NCI-H2196 (cell line): ENCODE results near the gene SP140L.
"Not testable (repeated sequence)": the region's sequence is repeated elsewhere in the genome, so short reads cannot be mapped to it uniquely, and the experiment has no call there.

Experiments used
- DNase-seq: peaks from one replicate; lab custom pipeline; 2025; ENCODE audit not compliant: unreplicated experiment; lab: John Stamatoyannopoulos, UW

SP140L gene

GRCh38 chr2:230362030-230362691, 35.2 kb downstream of the SP140L start:
- no peak for DNase-seq

GRCh38 chr2:230382108-230382507, 55.1 kb downstream of the SP140L start:
- DNase-seq = no peak

- no peak for DNase-seq
Observed at GRCh38 chr2:230383453-230383852, 56.5 kb downstream of the SP140L start.

- DNase-seq = no peak
Observed at GRCh38 chr2:230384986-230385385, 58.0 kb downstream of the SP140L start.

- DNase-seq = no peak
Observed at GRCh38 chr2:230394301-230394700, 67.3 kb downstream of the SP140L start.

GRCh38 chr2:230398698-230399097, 71.7 kb downstream of the SP140L start:
- not testable (repeated sequence) for DNase-seq

GRCh38 chr2:230400041-230400440, 73.0 kb downstream of the SP140L start:
- DNase-seq = no peak

- no peak for DNase-seq
Observed at GRCh38 chr2:230400454-230400853, 73.5 kb downstream of the SP140L start.

- DNase-seq = not testable (repeated sequence)
Observed at GRCh38 chr2:230401026-230401425, 74.0 kb downstream of the SP140L start.

GRCh38 chr2:230403746-230404145, 76.8 kb downstream of the SP140L start:
- no peak for DNase-seq

- DNase-seq = no peak
Observed at GRCh38 chr2:230405824-230406223, 78.8 kb downstream of the SP140L start.

GRCh38 chr2:230408244-230408842, 81.3 kb downstream of the SP140L start:
- DNase-seq = no peak

GRCh38 chr2:230409316-230409715, 82.3 kb downstream of the SP140L start:
- DNase-seq = not testable (repeated sequence)

GRCh38 chr2:230410263-230410662, 83.3 kb downstream of the SP140L start:
- no peak for DNase-seq

GRCh38 chr2:230410861-230411569, 84.0 kb downstream of the SP140L start:
- no peak for DNase-seq

GRCh38 chr2:230411570-230412370, 84.8 kb downstream of the SP140L start:
- DNase-seq = peak; percentile 28

GRCh38 chr2:230412371-230412711, 85.3 kb downstream of the SP140L start:
- no peak for DNase-seq

- DNase-seq = no peak
Observed at GRCh38 chr2:230412846-230413245, 85.9 kb downstream of the SP140L start.

GRCh38 chr2:230413479-230413878, 86.5 kb downstream of the SP140L start:
- no peak for DNase-seq

- DNase-seq = no peak
Observed at GRCh38 chr2:230414302-230414701, 87.3 kb downstream of the SP140L start.

GRCh38 chr2:230416061-230416721, 89.2 kb downstream of the SP140L start, which contains the start of gene SP100:
Gene SP100 (plus strand): TSS chr2:230416201. CDS start chr2:230416297, 96 bp downstream.
- DNase-seq = peak; percentile 8
